GM19455 (cell line): ENCODE measurements around the gene MYMX.
"Not testable (repeated sequence)": the region's sequence is repeated elsewhere in the genome, so short reads cannot be mapped to it uniquely, and the experiment has no call there.

Experiments used
- ATAC-seq: cut with Tn5 transposase; IDR thresholded peaks from one replicate; pipeline ENCODE4 v1.9.1; 2021; ENCODE audit not compliant: unreplicated experiment

MYMX gene

GRCh38 chr6:44185953-44186634 is 30.6 kb upstream of the MYMX start:
- ATAC-seq = no peak

- ATAC-seq = no peak
These were observed 30.1 kb upstream of the MYMX start for GRCh38 chr6:44186635-44187025.

- no peak for ATAC-seq
These were observed 27.9 kb upstream of the MYMX start for GRCh38 chr6:44188819-44189218.

- ATAC-seq = no peak
These were observed 27.5 kb upstream of the MYMX start for GRCh38 chr6:44189257-44189656.

- no peak for ATAC-seq
These were observed 26.0 kb upstream of the MYMX start for GRCh38 chr6:44190715-44191114.

GRCh38 chr6:44192428-44193041 is 24.2 kb upstream of the MYMX start:
- ATAC-seq = no peak

- no peak for ATAC-seq
These were observed 23.3 kb upstream of the MYMX start for GRCh38 chr6:44193307-44193910.

GRCh38 chr6:44194326-44194725 is 22.4 kb upstream of the MYMX start:
- ATAC-seq = no peak

- not testable (repeated sequence) for ATAC-seq
These were observed 20.4 kb upstream of the MYMX start for GRCh38 chr6:44196351-44196750.

GRCh38 chr6:44198684-44199083 is 18.0 kb upstream of the MYMX start:
- ATAC-seq = no peak

- ATAC-seq = no peak
These were observed 16.8 kb upstream of the MYMX start for GRCh38 chr6:44199883-44200282.

GRCh38 chr6:44201200-44201599 is 15.5 kb upstream of the MYMX start:
- ATAC-seq = no peak

- ATAC-seq = no peak
These were observed 15.0 kb upstream of the MYMX start for GRCh38 chr6:44201638-44202303.

- ATAC-seq = no peak
These were observed 14.3 kb upstream of the MYMX start for GRCh38 chr6:44202332-44202971.

GRCh38 chr6:44202972-44203750 is 13.6 kb upstream of the MYMX start:
- ATAC-seq = no peak

GRCh38 chr6:44203955-44204354 is 12.8 kb upstream of the MYMX start:
- ATAC-seq = no peak

- ATAC-seq = no peak
These were observed 8.8 kb upstream of the MYMX start for GRCh38 chr6:44207966-44208365.

- no peak for ATAC-seq
These were observed 5.4 kb upstream of the MYMX start for GRCh38 chr6:44211284-44211683.

GRCh38 chr6:44214307-44214706 is 2.4 kb upstream of the MYMX start:
- ATAC-seq = no peak

- no peak for ATAC-seq
These were observed 812 bp downstream of the MYMX start for GRCh38 chr6:44217332-44218143.
